ENCODE data around the gene ZFAND2A. TPM values are rescaled to one million over a fixed set of nuclear protein-coding genes. Genes with fewer than 3 reads are reported as not detected.

Gene ZFAND2A
- total and polyA plus RNA-seq, 4 donors: 17.3 to 44.3 (median 30.0) TPM

DNA sequence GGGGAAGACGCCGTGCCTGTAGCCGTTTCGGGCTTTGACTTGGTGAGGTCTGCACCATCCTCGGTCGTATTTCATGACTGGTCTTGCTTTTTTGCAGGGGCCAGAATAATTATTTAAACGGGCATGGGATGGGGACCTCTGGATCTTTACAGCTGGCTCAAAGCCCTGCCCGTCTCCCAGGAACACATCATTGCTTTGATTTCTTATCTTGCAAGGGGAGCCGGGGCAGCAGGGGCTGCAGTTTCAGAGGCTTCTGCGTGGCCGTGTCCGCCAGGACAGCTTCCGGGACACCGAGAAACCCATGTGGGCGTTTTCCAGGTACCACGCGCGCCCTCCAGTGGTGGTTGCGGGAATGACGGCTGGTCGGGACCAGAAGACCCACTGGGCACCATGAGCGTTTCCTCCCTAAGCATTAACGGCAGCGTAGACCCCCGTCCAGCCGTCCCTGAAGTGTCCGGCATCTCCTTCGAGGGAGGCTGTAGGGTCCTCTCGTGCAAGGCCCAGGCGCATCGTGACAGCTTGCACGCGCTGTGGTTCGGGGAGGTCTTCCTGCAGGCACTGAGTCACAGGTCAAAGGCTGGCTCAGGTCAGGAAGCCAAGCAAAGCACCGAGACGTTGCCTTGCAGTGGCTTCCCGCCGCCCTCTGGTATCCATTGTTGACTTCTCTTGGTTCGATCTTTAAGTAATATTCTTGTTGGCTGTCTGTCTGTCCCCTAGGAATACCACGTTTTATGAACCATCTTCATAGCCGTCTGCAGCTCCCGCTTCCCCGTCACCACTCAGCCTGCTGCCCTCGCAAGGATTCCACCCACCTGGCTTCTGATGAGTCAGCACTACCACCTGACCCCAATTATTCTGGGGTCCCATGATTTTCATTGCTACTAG lies 16.2 kb upstream of the ZFAND2A start:
- ATAC-seq (ENCODE audit: insufficient read depth, low FRiP score): peak; percentile 90
- 23 to 24% methylated on average over 44 of the region's 44 CpGs for WGBS, 2 donors
- Histone ChIP-seq H3K9me3 (ENCODE audit: control insufficient read depth in 4 of 4, insufficient read depth in 3 of 4, low read length in 3 of 4) (no peaks in the 10 kb centered on the region), H3K4me1 (ENCODE audit: control insufficient read depth in 5 of 5, insufficient read depth in 5 of 5, low read length in 5 of 5) (peaks cover 0 to 6% (median 0%) of the 10 kb centered on the region in 5 donors), H3K36me3 (ENCODE audit: control insufficient read depth in 4 of 4, insufficient read depth in 4 of 4, low read length in 4 of 4) (no peaks in the 10 kb centered on the region), H3K9ac (ENCODE audit: insufficient read depth in 1 of 2, low read length in 2 of 2) (no peak overlapping the region), H3K27me3 (ENCODE audit: control insufficient read depth in 3 of 3, insufficient read depth in 3 of 3, low read length in 2 of 3) (no peaks in the 10 kb centered on the region), H3K4me3 (no peak overlapping the region), H3K27ac (ENCODE audit: low read depth in 1 of 2, low read length in 1 of 2) (no peak overlapping the region)
- peak; percentile 73 to 86 (median 79) for DNase-seq
- TF ChIP-seq, protein P1, sequence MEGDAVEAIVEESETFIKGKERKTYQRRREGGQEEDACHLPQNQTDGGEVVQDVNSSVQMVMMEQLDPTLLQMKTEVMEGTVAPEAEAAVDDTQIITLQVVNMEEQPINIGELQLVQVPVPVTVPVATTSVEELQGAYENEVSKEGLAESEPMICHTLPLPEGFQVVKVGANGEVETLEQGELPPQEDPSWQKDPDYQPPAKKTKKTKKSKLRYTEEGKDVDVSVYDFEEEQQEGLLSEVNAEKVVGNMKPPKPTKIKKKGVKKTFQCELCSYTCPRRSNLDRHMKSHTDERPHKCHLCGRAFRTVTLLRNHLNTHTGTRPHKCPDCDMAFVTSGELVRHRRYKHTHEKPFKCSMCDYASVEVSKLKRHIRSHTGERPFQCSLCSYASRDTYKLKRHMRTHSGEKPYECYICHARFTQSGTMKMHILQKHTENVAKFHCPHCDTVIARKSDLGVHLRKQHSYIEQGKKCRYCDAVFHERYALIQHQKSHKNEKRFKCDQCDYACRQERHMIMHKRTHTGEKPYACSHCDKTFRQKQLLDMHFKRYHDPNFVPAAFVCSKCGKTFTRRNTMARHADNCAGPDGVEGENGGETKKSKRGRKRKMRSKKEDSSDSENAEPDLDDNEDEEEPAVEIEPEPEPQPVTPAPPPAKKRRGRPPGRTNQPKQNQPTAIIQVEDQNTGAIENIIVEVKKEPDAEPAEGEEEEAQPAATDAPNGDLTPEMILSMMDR (IDR thresholded peaks at IDR 0.05; ENCODE audit: control extremely low read depth, extremely low read depth): peak; percentile 83

DNA sequence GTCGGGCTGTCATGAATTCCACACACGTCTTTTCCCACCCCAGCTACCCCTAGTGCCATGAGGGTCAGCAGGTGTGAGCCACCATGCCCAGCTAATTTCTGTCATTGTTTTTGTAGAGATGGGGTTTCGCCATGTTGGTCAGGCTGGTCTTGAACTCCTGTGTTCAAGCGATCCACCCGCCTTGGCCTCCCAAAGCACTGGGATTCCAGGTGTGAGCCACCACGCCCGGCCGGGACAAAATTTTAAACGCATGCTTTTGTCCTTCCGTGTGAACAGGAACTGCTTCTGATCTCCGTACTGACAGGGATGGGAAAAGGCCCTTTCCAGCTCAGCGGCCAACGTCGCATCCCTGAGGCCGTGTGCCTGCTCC lies 15.6 kb upstream of the ZFAND2A start:
- ATAC-seq (ENCODE audit: insufficient read depth, low FRiP score) (no peak), DNase-seq (no peak)
- 92 to 95% methylated on average over 15 of the region's 15 CpGs for WGBS, 2 donors
- TF ChIP-seq, protein P1 (IDR thresholded peaks at IDR 0.05; ENCODE audit: control extremely low read depth, extremely low read depth): no peak
- no peak overlapping the region for H3K27ac ChIP-seq (ENCODE audit: low read depth in 1 of 2, low read length in 1 of 2)
- H3K9me3 ChIP-seq (ENCODE audit: control insufficient read depth in 4 of 4, insufficient read depth in 3 of 4, low read length in 3 of 4): no peaks in the 10 kb centered on the region
- no peaks in the 10 kb centered on the region for H3K36me3 ChIP-seq (ENCODE audit: control insufficient read depth in 4 of 4, insufficient read depth in 4 of 4, low read length in 4 of 4)
- no peak overlapping the region for H3K9ac ChIP-seq (ENCODE audit: insufficient read depth in 1 of 2, low read length in 2 of 2)
- H3K4me1 ChIP-seq (ENCODE audit: control insufficient read depth in 5 of 5, insufficient read depth in 5 of 5, low read length in 5 of 5): peaks cover 0 to 6% (median 0%) of the 10 kb centered on the region in 5 donors
- no peaks in the 10 kb centered on the region for H3K27me3 ChIP-seq (ENCODE audit: control insufficient read depth in 3 of 3, insufficient read depth in 3 of 3, low read length in 2 of 3)
- no peak overlapping the region for H3K4me3 ChIP-seq

DNA sequence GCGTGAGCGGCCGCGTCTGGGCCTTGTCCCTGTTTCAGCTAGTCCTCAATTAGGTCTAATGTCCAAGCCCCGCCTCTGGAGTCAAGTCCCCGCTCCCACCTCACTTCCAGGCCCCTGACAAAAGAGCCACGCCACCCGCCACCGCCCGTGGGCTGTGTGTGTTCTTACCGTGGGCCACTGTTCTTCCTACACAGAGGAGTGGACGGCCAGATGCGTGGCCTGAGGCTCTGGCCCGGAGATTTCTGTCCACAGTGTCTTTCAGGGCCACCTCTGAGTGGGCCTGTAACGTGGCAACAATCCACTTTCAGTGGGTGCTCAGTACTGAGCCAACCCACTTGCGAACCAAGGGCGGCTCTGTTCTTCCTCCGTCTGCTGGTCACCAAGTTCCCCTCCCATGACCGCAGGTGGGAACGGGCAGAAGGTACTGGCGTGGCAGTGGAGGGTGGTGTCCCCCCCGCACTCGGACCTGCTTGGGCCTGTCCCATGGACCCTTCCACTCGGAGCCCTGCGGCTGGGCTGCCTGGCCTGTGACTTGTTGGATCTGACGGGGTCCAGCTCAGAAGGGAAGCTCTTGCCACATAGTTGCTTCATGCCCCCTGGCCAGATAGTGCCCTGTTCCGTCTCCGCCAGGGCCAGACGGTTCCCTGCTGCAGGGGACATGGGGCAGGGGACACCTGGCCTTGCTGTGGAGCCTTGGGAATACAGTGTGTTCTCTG lies 15.0 kb upstream of the ZFAND2A start:
- ATAC-seq (ENCODE audit: insufficient read depth, low FRiP score) (no peak), DNase-seq (no peak)
- H3K4me1 ChIP-seq (ENCODE audit: control insufficient read depth in 5 of 5, insufficient read depth in 5 of 5, low read length in 5 of 5): peaks cover 0 to 6% (median 0%) of the 10 kb centered on the region in 5 donors
- TF ChIP-seq, protein P1 (IDR thresholded peaks at IDR 0.05; ENCODE audit: control extremely low read depth, extremely low read depth): no peak
- H3K4me3 ChIP-seq: no peak overlapping the region
- H3K9ac ChIP-seq (ENCODE audit: insufficient read depth in 1 of 2, low read length in 2 of 2): no peak overlapping the region
- no peaks in the 10 kb centered on the region for H3K27me3 ChIP-seq (ENCODE audit: control insufficient read depth in 3 of 3, insufficient read depth in 3 of 3, low read length in 2 of 3)
- WGBS, 2 donors: 89 to 94% methylated on average over 29 of the region's 29 CpGs
- no peak overlapping the region for H3K27ac ChIP-seq (ENCODE audit: low read depth in 1 of 2, low read length in 1 of 2)
- H3K9me3 ChIP-seq (ENCODE audit: control insufficient read depth in 4 of 4, insufficient read depth in 3 of 4, low read length in 3 of 4): no peaks in the 10 kb centered on the region
- no peaks in the 10 kb centered on the region for H3K36me3 ChIP-seq (ENCODE audit: control insufficient read depth in 4 of 4, insufficient read depth in 4 of 4, low read length in 4 of 4)

All from lung (tissue), 12 donors.